Ectodermal cell (in vitro differentiated cells): Measurements from ENCODE around the gene SLC2A4.

ENCODE experiments used
- H3K27ac ChIP-seq: 2 replicates; pipeline ENCODE4 v1.7.0; 2013; ENCODE audit warnings: mild to moderate bottlenecking, low read depth, low read length; ENCODE audit not compliant: insufficient read depth, poor library complexity, severe bottlenecking
- H3K27me3 ChIP-seq: 2 replicates; pipeline ENCODE4 v1.7.0; 2013; ENCODE audit warnings: mild to moderate bottlenecking, low read length; ENCODE audit not compliant: insufficient read depth, control insufficient read depth, poor library complexity, severe bottlenecking
- H3K36me3 ChIP-seq: one replicate; pipeline ENCODE4 v1.7.0; 2013; ENCODE audit warnings: low read length; ENCODE audit not compliant: control insufficient read depth, insufficient read depth
- H3K4me1 ChIP-seq: one replicate; pipeline ENCODE4 v1.7.0; 2013; ENCODE audit warnings: low read length; ENCODE audit not compliant: control insufficient read depth, insufficient read depth
- H3K4me3 ChIP-seq: 2 replicates; pipeline ENCODE4 v1.7.0; 2013; ENCODE audit warnings: low read depth, low read length, control low read depth; ENCODE audit not compliant: insufficient read depth
- H3K9me3 ChIP-seq: 2 replicates; pipeline ENCODE4 v1.7.0; 2013; ENCODE audit warnings: mild to moderate bottlenecking, low read length, moderate library complexity; ENCODE audit not compliant: control insufficient read depth
- WGBS, 2 experiments: methylation state at CpG; one replicate each; pipeline ENCODE4 v1.1.7; 2013; ENCODE audit warnings: missing lambda C conversion rate in 2 of 2; 5-methylcytosine and 5-hydroxymethylcytosine counted together

The SLC2A4 gene

DNA sequence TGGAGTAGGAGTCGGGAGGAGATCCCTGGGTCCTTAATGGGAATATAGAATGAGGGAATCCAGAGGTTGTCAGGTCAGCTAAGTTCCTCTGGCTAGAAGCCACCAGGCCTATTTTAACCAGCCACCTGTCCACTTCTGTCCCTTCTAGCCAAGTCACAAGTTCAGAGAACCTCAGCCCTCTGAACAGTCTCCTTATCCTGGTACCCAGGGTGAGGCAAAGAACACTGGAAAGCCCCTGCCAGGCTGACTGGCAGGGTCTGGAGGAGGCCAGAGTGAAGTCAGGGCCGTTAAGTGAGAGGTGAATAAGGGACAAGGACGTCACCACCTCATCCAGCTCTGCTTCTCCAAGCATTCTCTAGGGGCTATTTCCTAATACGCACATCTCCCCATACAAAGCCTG is 32.7 kb upstream of the SLC2A4 start:
- Histone ChIP-seq H3K27ac (no peak overlapping the region), H3K36me3 (peaks cover 18% of the 10 kb centered on the region), H3K4me3 (no peak overlapping the region), H3K9me3 (no peaks in the 10 kb centered on the region), H3K4me1 (peaks cover 20% of the 10 kb centered on the region), H3K27me3 (no peaks in the 10 kb centered on the region)
- 94 to 96% methylated on average over 4 of the region's 4 CpGs for WGBS, 2 experiments

GRCh38 chr17:7249214-7249613 is 32.3 kb upstream of the SLC2A4 start:
- H3K4me3 ChIP-seq, result no peak overlapping the region
- 93 to 95% methylated on average over 6 of the region's 6 CpGs for WGBS, 2 experiments
- H3K36me3 ChIP-seq, result peaks cover 20% of the 10 kb centered on the region

GRCh38 chr17:7249830-7250229 is 31.7 kb upstream of the SLC2A4 start:
- Histone ChIP-seq H3K4me3 (peak overlapping the region; percentile 91), H3K36me3 (peaks cover 19% of the 10 kb centered on the region), H3K9me3 (no peaks in the 10 kb centered on the region), H3K27ac (no peak overlapping the region), H3K27me3 (no peaks in the 10 kb centered on the region), H3K4me1 (peaks cover 20% of the 10 kb centered on the region)
- WGBS, 2 experiments, result 93 to 97% methylated on average over 7 of the region's 7 CpGs

More at GRCh38 chr17:7249214-7249613, 32.3 kb upstream of the SLC2A4 start:
- Histone ChIP-seq H3K27me3 (no peaks in the 10 kb centered on the region), H3K9me3 (no peaks in the 10 kb centered on the region), H3K27ac (no peak overlapping the region), H3K4me1 (peaks cover 20% of the 10 kb centered on the region)

GRCh38 chr17:7250695-7251627 is 30.6 kb upstream of the SLC2A4 start:
- H3K27ac ChIP-seq, result peak overlapping the region; percentile 69
- H3K4me1 ChIP-seq, result peaks cover 20% of the 10 kb centered on the region
- peaks cover 16% of the 10 kb centered on the region for H3K36me3 ChIP-seq
- no peaks in the 10 kb centered on the region for H3K27me3 ChIP-seq
- H3K9me3 ChIP-seq, result no peaks in the 10 kb centered on the region
- H3K4me3 ChIP-seq, result peak overlapping the region; percentile 91
- 1% methylated on average over 55 of the region's 55 CpGs for WGBS, 2 experiments

- Histone ChIP-seq H3K27me3 (no peaks in the 10 kb centered on the region), H3K4me3 (peak within 1 kb of the TSS; percentile 91), H3K4me1 (peaks cover 20% of the 10 kb centered on the region), H3K36me3 (peaks cover 17% of the 10 kb centered on the region), H3K9me3 (no peaks in the 10 kb centered on the region), H3K27ac (peak within 1 kb of the TSS; percentile 99)
- WGBS, 2 experiments, result 0% methylated on average over 41 of the region's 41 CpGs
Measured at GRCh38 chr17:7251661-7252175, 29.8 kb upstream of the SLC2A4 start, which contains the start of gene CTDNEP1. TSS of gene CTDNEP1 (minus strand) at chr17:7251734. CDS start at chr17:7251296, 438 bp downstream.

DNA sequence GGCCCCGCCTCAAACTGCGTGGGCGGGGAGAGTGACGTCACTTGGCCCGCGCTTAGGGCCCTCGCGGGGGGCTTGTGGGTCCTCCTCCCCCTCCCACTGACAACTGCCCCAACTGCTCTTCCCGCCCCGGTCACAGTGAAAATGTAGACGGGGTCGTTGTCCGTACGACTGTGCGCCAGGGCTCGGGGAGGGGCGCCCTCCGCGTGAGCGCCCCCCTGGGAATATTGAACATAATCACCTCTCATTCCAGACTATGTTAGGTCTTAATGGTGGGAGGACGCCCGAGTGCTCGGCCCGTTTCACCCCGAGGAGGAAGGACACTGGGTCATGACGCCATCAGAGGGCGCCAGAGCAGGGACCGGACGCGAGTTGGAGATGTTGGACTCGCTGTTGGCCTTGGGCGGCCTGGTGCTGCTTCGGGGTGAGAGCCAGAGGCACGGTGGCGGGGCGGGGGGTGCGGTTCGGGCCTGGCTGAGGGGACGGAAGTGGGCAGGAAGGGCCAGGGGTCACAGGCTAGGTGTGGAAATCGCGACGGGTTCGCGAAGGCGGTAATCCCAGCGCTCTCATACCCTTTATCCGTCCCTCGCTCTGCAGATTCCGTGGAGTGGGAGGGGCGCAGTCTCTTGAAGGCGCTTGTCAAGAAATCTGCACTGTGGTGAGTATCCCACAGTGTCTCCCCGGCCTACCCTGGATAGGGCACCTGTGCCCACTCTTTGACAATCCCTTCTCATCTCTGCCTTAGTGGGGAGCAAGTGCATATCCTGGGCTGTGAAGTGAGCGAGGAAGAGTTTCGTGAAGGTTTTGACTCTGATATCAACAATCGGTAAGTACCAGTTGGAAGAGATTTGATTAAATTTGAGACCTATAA is 29.1 kb upstream of the SLC2A4 start, which contains the start of gene ELP5:
ELP5 (plus strand) TSS at position 40 of the 868 bp plus-strand sequence; CDS start at position 376, 336 bp downstream.
- H3K4me1 ChIP-seq, result peaks cover 20% of the 10 kb centered on the region
- H3K4me3 ChIP-seq, result peak within 1 kb of the TSS; percentile 91
- 2% methylated on average over 55 of the region's 55 CpGs for WGBS, 2 experiments
- no peaks in the 10 kb centered on the region for H3K27me3 ChIP-seq
- H3K27ac ChIP-seq, result peak within 1 kb of the TSS; percentile 99
- no peaks in the 10 kb centered on the region for H3K9me3 ChIP-seq
- H3K36me3 ChIP-seq, result peaks cover 18% of the 10 kb centered on the region

GRCh38 chr17:7253082-7253481 is 28.4 kb upstream of the SLC2A4 start:
- H3K36me3 ChIP-seq, result peaks cover 18% of the 10 kb centered on the region
- 89 to 90% methylated on average over 5 of the region's 5 CpGs for WGBS, 2 experiments
- no peak overlapping the region for H3K27ac ChIP-seq
- H3K27me3 ChIP-seq, result no peaks in the 10 kb centered on the region
- peaks cover 20% of the 10 kb centered on the region for H3K4me1 ChIP-seq
- H3K9me3 ChIP-seq, result no peaks in the 10 kb centered on the region
- peak overlapping the region; percentile 91 for H3K4me3 ChIP-seq

- WGBS, 2 experiments, result 97 to 98% methylated on average over 4 of the region's 4 CpGs
Measured at GRCh38 chr17:7254511-7254910, 27.0 kb upstream of the SLC2A4 start.

GRCh38 chr17:7256766-7257456 is 24.6 kb upstream of the SLC2A4 start:
- H3K36me3 ChIP-seq, result peaks cover 18% of the 10 kb centered on the region
- H3K4me1 ChIP-seq, result peaks cover 4% of the 10 kb centered on the region
- H3K4me3 ChIP-seq, result no peak overlapping the region
- peaks cover 21% of the 10 kb centered on the region for H3K27me3 ChIP-seq
- H3K9me3 ChIP-seq, result no peaks in the 10 kb centered on the region
- 94 to 95% methylated on average over 8 of the region's 8 CpGs for WGBS, 2 experiments
- no peak overlapping the region for H3K27ac ChIP-seq

More at GRCh38 chr17:7254511-7254910, 27.0 kb upstream of the SLC2A4 start:
- Histone ChIP-seq H3K36me3 (peaks cover 18% of the 10 kb centered on the region), H3K4me3 (no peak overlapping the region), H3K27me3 (no peaks in the 10 kb centered on the region), H3K27ac (no peak overlapping the region), H3K9me3 (no peaks in the 10 kb centered on the region), H3K4me1 (peaks cover 12% of the 10 kb centered on the region)
